HepG2 (cell line): ENCODE data around the gene TMCC2. TPM values are rescaled to one million over a fixed set of nuclear protein-coding genes. Genes with fewer than 3 reads are reported as not detected.
A peak's percentile ranks its signal among the peaks of the same experiment; 100 is the strongest.

Source experiments
- ARNT2 ChIP-seq: sonication (generic); formaldehyde crosslinking; IDR thresholded peaks from 2 replicates; pipeline ENCODE4 v1.8.0; 2022; ENCODE audit warnings: mild to moderate bottlenecking, low read depth, missing genetic modification reagents, moderate library complexity
- KIAA2018 ChIP-seq: sonication (generic); formaldehyde crosslinking; IDR thresholded peaks from 2 replicates; pipeline ENCODE4 v1.5.0; 2020; ENCODE audit warnings: mild to moderate bottlenecking, missing genetic modification reagents, borderline replicate concordance
- NCOR1 ChIP-seq: fragments of 200-600 bp; sonication (generic); IDR thresholded peaks from 2 replicates; pipeline ENCODE4 v1.7.0; 2017; ENCODE audit warnings: antibody characterized with exemption, low read length, borderline replicate concordance
- ZBTB43 ChIP-seq: sonication (generic); formaldehyde crosslinking; conservative IDR thresholded peaks from 2 replicates; pipeline ENCODE4 v1.4.0; 2020; ENCODE audit warnings: missing genetic modification reagents
- ZFP36L2 ChIP-seq: sonication (generic); formaldehyde crosslinking; IDR thresholded peaks from 2 replicates; pipeline ENCODE4 v1.4.0; 2020; ENCODE audit warnings: missing genetic modification reagents
- ZNF224 ChIP-seq: sonication (generic); formaldehyde crosslinking; IDR thresholded peaks from 2 replicates; pipeline ENCODE4 v1.5.0; 2020; ENCODE audit warnings: mild to moderate bottlenecking, missing genetic modification reagents
- polyA plus RNA-seq, 8 experiments: library from polyadenylated mRNA; depleted of rRNA in 3 of 8; stranded (reverse) in 7 of 8; unstranded in 1 of 8; fragments of >200 nt; fragmentation: Illumina TruSeq in 4 of 8; extraction: Trizol in 4 of 8; gene quantifications; 2 replicates each; pipeline versions ENCODE4 v1.2.1 to v1.2.3, GENCODE V29; 2011 to 2016; ENCODE audit warnings: low read depth in 4 of 8, missing spikeins in 1 of 8, mixed read lengths in 1 of 8; ENCODE audit not compliant: insufficient read depth in 1 of 8
- total RNA-seq, 5 experiments: library from RNA; depleted of rRNA; stranded (reverse); fragments of >200 nt; fragmentation: Illumina TruSeq; extraction: Trizol; gene quantifications; 2 replicates each; pipeline ENCODE4 v1.2.3, GENCODE V29; 2016; ENCODE audit warnings: low read depth in 1 of 5

The TMCC2 gene
- total and polyA plus RNA-seq, 2 of the 13 experiments (the other 11 are each of a cell fraction or from before 2014, with no cell fraction given) = 0.12 to 0.24 TPM

GRCh38 chr1:205301205-205301821 lies 73.6 kb downstream of the TMCC2 start (continued):
- TF ChIP-seq KIAA2018 (CRISPR knock-in tag) (no peak), ZNF224 (CRISPR knock-in tag) (no peak), NCOR1 (peak; percentile 37; the same call in 1 of the 2 replicates), ARNT2 (0 out of 2 replicates have a peak, but pooled peaks have one; percentile 38), ZBTB43 (CRISPR knock-in tag) (no peak), ZFP36L2 (no peak)
